Endothelial cell of umbilical vein (primary cell): Measurements from ENCODE around the gene FGF12.

Experiments
- GATA2 ChIP-seq: IDR thresholded peaks from 2 replicates; pipeline ENCODE4 v1.7.0; 2011; ENCODE audit warnings: low read depth, mild to moderate bottlenecking, moderate library complexity, mixed read lengths, low read length; ENCODE audit not compliant: insufficient read length, insufficient read depth
- POLR2AphosphoS5 ChIP-seq: IDR thresholded peaks from 2 replicates; pipeline ENCODE4 v1.6.1; 2012; ENCODE audit warnings: low read depth, mild to moderate bottlenecking, control low read depth, low read length, moderate library complexity; ENCODE audit not compliant: insufficient read depth
- TF ChIP-seq, protein P1 (sequence below), 2 donors: IDR thresholded peaks; 1 replicate in 1 of 2; 2 replicates in 1 of 2; pipeline ENCODE4 v1.5.1; 2011; ENCODE audit warnings: low read length in 2 of 2, mild to moderate bottlenecking in 2 of 2, moderate library complexity in 2 of 2, control low read depth in 1 of 2, inconsistent platforms in 1 of 2, low read depth in 1 of 2; ENCODE audit not compliant: insufficient read depth in 1 of 2; ENCODE audit errors: extremely low read depth in 1 of 2

DNA sequence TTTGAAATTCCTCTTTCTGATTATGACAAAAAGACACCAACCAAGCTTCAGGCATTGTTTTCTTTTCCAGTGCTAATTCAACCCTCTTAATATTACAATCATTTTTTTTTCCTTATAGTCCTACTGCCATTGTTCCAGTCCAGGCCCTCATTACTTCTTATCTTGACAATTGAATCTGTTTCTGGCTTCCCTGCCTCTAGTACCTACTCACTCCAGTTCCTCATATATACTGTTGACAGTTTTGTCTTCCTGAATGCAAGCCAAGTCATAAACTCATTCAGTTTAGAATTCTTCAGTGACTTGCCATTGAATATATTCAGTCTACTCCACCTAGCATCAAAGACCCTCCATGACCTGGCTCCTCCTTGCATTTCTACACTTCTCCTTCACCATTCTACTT, 507.4 kb downstream of the FGF12 start:
- TF ChIP-seq, protein P1, sequence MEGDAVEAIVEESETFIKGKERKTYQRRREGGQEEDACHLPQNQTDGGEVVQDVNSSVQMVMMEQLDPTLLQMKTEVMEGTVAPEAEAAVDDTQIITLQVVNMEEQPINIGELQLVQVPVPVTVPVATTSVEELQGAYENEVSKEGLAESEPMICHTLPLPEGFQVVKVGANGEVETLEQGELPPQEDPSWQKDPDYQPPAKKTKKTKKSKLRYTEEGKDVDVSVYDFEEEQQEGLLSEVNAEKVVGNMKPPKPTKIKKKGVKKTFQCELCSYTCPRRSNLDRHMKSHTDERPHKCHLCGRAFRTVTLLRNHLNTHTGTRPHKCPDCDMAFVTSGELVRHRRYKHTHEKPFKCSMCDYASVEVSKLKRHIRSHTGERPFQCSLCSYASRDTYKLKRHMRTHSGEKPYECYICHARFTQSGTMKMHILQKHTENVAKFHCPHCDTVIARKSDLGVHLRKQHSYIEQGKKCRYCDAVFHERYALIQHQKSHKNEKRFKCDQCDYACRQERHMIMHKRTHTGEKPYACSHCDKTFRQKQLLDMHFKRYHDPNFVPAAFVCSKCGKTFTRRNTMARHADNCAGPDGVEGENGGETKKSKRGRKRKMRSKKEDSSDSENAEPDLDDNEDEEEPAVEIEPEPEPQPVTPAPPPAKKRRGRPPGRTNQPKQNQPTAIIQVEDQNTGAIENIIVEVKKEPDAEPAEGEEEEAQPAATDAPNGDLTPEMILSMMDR (IDR thresholded peaks at IDR 0.05; ENCODE audit: extremely low read depth in 1 of 2, insufficient read depth in 1 of 2, low read depth in 1 of 2, low read length in 2 of 2): no peak
- no peak for TF ChIP-seq GATA2
- TF ChIP-seq POLR2AphosphoS5: no peak
